Measurements from ENCODE around the gene CHORDC1. TPM values are rescaled to one million over a fixed set of nuclear protein-coding genes. Genes with fewer than 3 reads are reported as not detected.

The CHORDC1 gene
- total RNA-seq, 1 donor from 2014 or later, result 30.7 TPM

- Histone ChIP-seq H3K27me3 (no peaks in the 10 kb centered on the region), H3K4me1 (peaks cover 23% of the 10 kb centered on the region), H3K27ac (peak overlapping the region; percentile 88), H3K9me3 (no peaks in the 10 kb centered on the region), H3K4me3 (peak overlapping the region; percentile 84), H3K36me3 (no peaks in the 10 kb centered on the region)
- intact Hi-C loops (cut with DNase I), result no loop called here
- TF ChIP-seq CTCF (IDR thresholded peaks at IDR 0.05), result no peak
- no peak for DNase-seq
- ATAC-seq, result no peak
Measured at GRCh38 chr11:90221803-90222458, 918 bp downstream of the CHORDC1 start.

- intact Hi-C loops (cut with DNase I), result no loop called here
- H3K9me3 ChIP-seq, result no peaks in the 10 kb centered on the region
- H3K4me3 ChIP-seq, result no peak overlapping the region
- no peak overlapping the region for H3K27ac ChIP-seq
- no peak for TF ChIP-seq CTCF (IDR thresholded peaks at IDR 0.05)
- ATAC-seq, result no peak
- H3K36me3 ChIP-seq, result no peaks in the 10 kb centered on the region
- peaks cover 23% of the 10 kb centered on the region for H3K4me1 ChIP-seq
- H3K27me3 ChIP-seq, result no peaks in the 10 kb centered on the region
- no peak for DNase-seq
Measured at GRCh38 chr11:90220391-90220790, 2.5 kb downstream of the CHORDC1 start.

- DNase-seq (no peak), ATAC-seq (no peak)
- Histone ChIP-seq H3K4me1 (peaks cover 21% of the 10 kb centered on the region), H3K4me3 (no peak overlapping the region), H3K9me3 (no peaks in the 10 kb centered on the region), H3K36me3 (peaks cover 5% of the 10 kb centered on the region), H3K27ac (no peak overlapping the region), H3K27me3 (no peaks in the 10 kb centered on the region)
- intact Hi-C loops (cut with DNase I), result no loop called here
- TF ChIP-seq CTCF (IDR thresholded peaks at IDR 0.05), result no peak
Measured at GRCh38 chr11:90219438-90219837, 3.4 kb downstream of the CHORDC1 start.

- Histone ChIP-seq H3K4me3 (no peak overlapping the region), H3K27me3 (no peaks in the 10 kb centered on the region), H3K9me3 (no peaks in the 10 kb centered on the region), H3K27ac (no peak overlapping the region), H3K36me3 (peaks cover 14% of the 10 kb centered on the region), H3K4me1 (peaks cover 13% of the 10 kb centered on the region)
- TF ChIP-seq CTCF (IDR thresholded peaks at IDR 0.05), result no peak
- no peak for ATAC-seq
- DNase-seq, result peak; percentile 63
- intact Hi-C loops (cut with DNase I), result no loop called here
Measured at GRCh38 chr11:90218606-90219005, 4.2 kb downstream of the CHORDC1 start.

- Histone ChIP-seq H3K27me3 (no peaks in the 10 kb centered on the region), H3K4me3 (no peak overlapping the region), H3K9me3 (no peaks in the 10 kb centered on the region), H3K4me1 (peaks cover 8% of the 10 kb centered on the region), H3K36me3 (peaks cover 34% of the 10 kb centered on the region), H3K27ac (no peak overlapping the region)
- no peak for TF ChIP-seq CTCF (IDR thresholded peaks at IDR 0.05)
- intact Hi-C loops (cut with DNase I), result no loop called here
- DNase-seq (no peak), ATAC-seq (no peak)
Measured at GRCh38 chr11:90216611-90217010, 6.2 kb downstream of the CHORDC1 start.

- intact Hi-C loops (cut with DNase I), result no loop called here
- no peak for TF ChIP-seq CTCF (IDR thresholded peaks at IDR 0.05)
- DNase-seq (no peak), ATAC-seq (no peak)
- H3K4me3 ChIP-seq, result no peak overlapping the region
- no peaks in the 10 kb centered on the region for H3K4me1 ChIP-seq
- peaks cover 63% of the 10 kb centered on the region for H3K36me3 ChIP-seq
- H3K9me3 ChIP-seq, result no peaks in the 10 kb centered on the region
- no peaks in the 10 kb centered on the region for H3K27me3 ChIP-seq
- no peak overlapping the region for H3K27ac ChIP-seq
Measured at GRCh38 chr11:90213322-90213721, 9.5 kb downstream of the CHORDC1 start.
